Thyroid gland (tissue), 4 donors: Measurements from ENCODE around the gene FRMD4B. TPM values are rescaled to one million over a fixed set of nuclear protein-coding genes. Genes with fewer than 3 reads are reported as not detected.

ENCODE experiments used
- DNase-seq, 2 donors: peaks; one replicate each; pipeline ENCODE4 v3.0.0-alpha.2; 2019
- H3K27ac ChIP-seq, 3 donors: fragments of 200-600 bp; sonication (generic); 1 replicate in 2 of 3; 2 replicates in 1 of 3; pipeline ENCODE4 v1.5.1; 2016 to 2019; ENCODE audit warnings: mild to moderate bottlenecking in 1 of 3, moderate library complexity in 1 of 3
- H3K27me3 ChIP-seq: fragments of 200-600 bp; sonication (generic); one replicate; pipeline ENCODE4 v1.5.1; 2019
- H3K36me3 ChIP-seq, 2 donors: fragments of 200-600 bp; sonication (generic); one replicate each; pipeline ENCODE4 v1.5.1; 2016 to 2019
- H3K4me1 ChIP-seq, 2 donors: fragments of 200-600 bp; sonication (generic); one replicate each; pipeline ENCODE4 v1.5.1; 2017 to 2019
- H3K4me3 ChIP-seq, 3 donors: fragments of 200-600 bp; sonication (generic); replicated peaks in 1 of 3; 1 replicate in 2 of 3; 2 replicates in 1 of 3; pipeline ENCODE4 v1.5.1; 2016; ENCODE audit warnings: mild to moderate bottlenecking in 1 of 3
- H3K9me3 ChIP-seq: fragments of 200-600 bp; sonication (generic); one replicate; pipeline ENCODE4 v1.5.1; 2017
- CTCF ChIP-seq, 6 experiments: fragments of 200-600 bp in 3 of 6; fragments of 450-650 bp in 3 of 6; sonication (generic) in 3 of 6; IDR thresholded peaks; one replicate each; pipeline ENCODE4 v1.5.1; 2016 to 2019; ENCODE audit warnings: antibody characterized with exemption in 6 of 6, mild to moderate bottlenecking in 2 of 6, inconsistent platforms in 1 of 6, moderate library complexity in 1 of 6
- POLR2A ChIP-seq, 2 donors: fragments of 450-650 bp; IDR thresholded peaks; one replicate each; pipeline ENCODE4 v1.6.1; 2017; ENCODE audit warnings: antibody characterized with exemption in 2 of 2, mild to moderate bottlenecking in 2 of 2, moderate library complexity in 1 of 2
- WGBS, 2 donors: methylation state at CpG; one replicate each; pipeline ENCODE4 v1.1.5; 2017; 5-methylcytosine and 5-hydroxymethylcytosine counted together
- intact Hi-C: fragments of 100-400 bp; cut with DNase I; formaldehyde crosslinking; loops from one replicate; pipeline ENCODE4 v1.15.1; 2023
- total RNA-seq, 4 donors: library from RNA; depleted of rRNA; stranded (reverse); fragments of >200 nt; gene quantifications; one replicate each; pipeline ENCODE4 v1.2.3, GENCODE V29; 2016

FRMD4B gene
- total RNA-seq, 4 donors from 2014 or later = 109 to 224 (median 161) TPM

GRCh38 chr3:69328103-69328962 lies 57.6 kb downstream of the FRMD4B start:
- H3K4me1 ChIP-seq = peaks cover 12 to 49% of the 10 kb centered on the region in 2 donors

GRCh38 chr3:69326855-69327300 lies 59.0 kb downstream of the FRMD4B start:
- no peak for TF ChIP-seq POLR2A (IDR thresholded peaks at IDR 0.05)
- TF ChIP-seq CTCF (IDR thresholded peaks at IDR 0.05) = no peak
- WGBS, 2 donors = 30 to 31% methylated on average over 4 of the region's 4 CpGs
- Histone ChIP-seq H3K36me3 (no peaks in the 10 kb centered on the region), H3K4me1 (peaks cover 12 to 40% of the 10 kb centered on the region in 2 donors), H3K27me3 (no peaks in the 10 kb centered on the region), H3K4me3 (no peak overlapping the region), H3K9me3 (no peaks in the 10 kb centered on the region), H3K27ac (peak overlapping the region; percentile 18 to 33 (median 32))
- DNase-seq = no peak
- intact Hi-C loops = no loop called here

More at GRCh38 chr3:69328103-69328962, 57.6 kb downstream of the FRMD4B start:
- Histone ChIP-seq H3K9me3 (no peaks in the 10 kb centered on the region), H3K27ac (peak overlapping the region in 1 of 3 donors; percentile 18), H3K27me3 (no peaks in the 10 kb centered on the region), H3K4me3 (no peak overlapping the region), H3K36me3 (no peaks in the 10 kb centered on the region)
- no peak for DNase-seq
- TF ChIP-seq POLR2A (IDR thresholded peaks at IDR 0.05) (no peak), CTCF (IDR thresholded peaks at IDR 0.05) (no peak)
- intact Hi-C loops = no loop called here
- 83 to 91% methylated on average over 4 of the region's 4 CpGs for WGBS, 2 donors

- TF ChIP-seq CTCF (IDR thresholded peaks at IDR 0.05) = no peak
- no peak for TF ChIP-seq POLR2A (IDR thresholded peaks at IDR 0.05)
- Histone ChIP-seq H3K27ac (peak overlapping the region in 2 of 3 donors; percentile 11 to 32), H3K4me3 (no peak overlapping the region), H3K9me3 (no peaks in the 10 kb centered on the region), H3K27me3 (no peaks in the 10 kb centered on the region), H3K36me3 (no peaks in the 10 kb centered on the region), H3K4me1 (peaks cover 6 to 25% of the 10 kb centered on the region in 2 donors)
- intact Hi-C loops = no loop called here
- no peak for DNase-seq
- WGBS, 2 donors = 23 to 28% methylated on average over 2 of the region's 2 CpGs
These were observed 60.7 kb downstream of the FRMD4B start for GRCh38 chr3:69325151-69325550.

- intact Hi-C loops = no loop called here
- Histone ChIP-seq H3K27ac (no peak overlapping the region), H3K27me3 (no peaks in the 10 kb centered on the region), H3K9me3 (no peaks in the 10 kb centered on the region), H3K4me3 (no peak overlapping the region), H3K4me1 (peaks cover 6 to 25% of the 10 kb centered on the region in 2 donors), H3K36me3 (no peaks in the 10 kb centered on the region)
- peak; percentile 29 to 35 for DNase-seq
- 61 to 62% methylated on average over 7 of the region's 7 CpGs for WGBS, 2 donors
- peak in 2 of 6 experiments; percentile 32 to 38 for TF ChIP-seq CTCF (IDR thresholded peaks at IDR 0.05)
- no peak for TF ChIP-seq POLR2A (IDR thresholded peaks at IDR 0.05)
These were observed 61.4 kb downstream of the FRMD4B start for GRCh38 chr3:69324362-69325025.
